GM18861 (cell line): ENCODE data around the gene ITGB2.
"Not testable (repeated sequence)": the region's sequence is repeated elsewhere in the genome, so short reads cannot be mapped to it uniquely, and the experiment has no call there.

Experiments used
- ATAC-seq: cut with Tn5 transposase; IDR thresholded peaks from one replicate; pipeline ENCODE4 v1.9.1; 2021; ENCODE audit not compliant: unreplicated experiment

Gene ITGB2

DNA sequence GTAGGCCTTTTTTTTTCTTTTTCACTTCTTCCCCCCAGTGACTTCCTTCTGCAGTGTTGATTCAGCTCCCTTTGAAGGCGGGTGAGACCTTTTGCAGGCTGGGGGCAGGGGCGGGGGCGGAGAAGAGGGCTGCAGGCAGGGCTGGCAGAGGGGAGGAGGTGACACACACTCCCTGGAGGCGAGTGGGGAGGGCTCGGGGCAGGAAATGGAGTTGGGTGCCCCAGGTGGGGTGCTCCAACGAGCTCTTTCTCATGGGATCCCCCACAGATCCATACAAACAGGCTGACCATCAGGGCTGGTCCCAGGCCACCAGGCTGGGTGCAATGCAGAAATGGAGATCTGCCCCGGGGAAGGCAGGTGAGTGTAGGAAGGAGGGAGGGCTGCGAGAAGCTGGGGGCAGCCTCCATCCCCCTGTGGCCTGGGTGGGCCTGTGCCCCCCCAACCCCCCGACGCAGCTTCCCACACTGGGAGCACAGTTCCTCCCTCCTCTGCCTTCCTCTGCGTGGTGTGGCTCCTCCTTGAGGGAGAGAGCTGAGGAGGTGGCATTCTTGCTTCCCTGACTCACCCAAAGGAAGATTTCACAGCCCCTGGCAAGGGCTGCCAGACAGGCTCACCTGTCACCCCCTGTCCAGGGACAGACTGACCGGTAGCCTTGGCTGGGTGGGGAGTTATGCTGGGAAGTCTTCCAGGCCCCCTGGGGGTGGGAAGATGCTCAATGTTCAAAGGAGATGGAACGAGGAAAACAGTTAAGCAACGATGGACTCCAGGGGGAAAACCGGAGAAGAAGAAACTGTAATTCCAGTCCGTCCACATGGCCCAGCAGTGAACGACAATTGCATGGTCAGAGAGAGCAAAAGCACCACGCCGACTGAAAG is 7.1 kb upstream of the ITGB2 start:
- ATAC-seq: peak; percentile 31

DNA sequence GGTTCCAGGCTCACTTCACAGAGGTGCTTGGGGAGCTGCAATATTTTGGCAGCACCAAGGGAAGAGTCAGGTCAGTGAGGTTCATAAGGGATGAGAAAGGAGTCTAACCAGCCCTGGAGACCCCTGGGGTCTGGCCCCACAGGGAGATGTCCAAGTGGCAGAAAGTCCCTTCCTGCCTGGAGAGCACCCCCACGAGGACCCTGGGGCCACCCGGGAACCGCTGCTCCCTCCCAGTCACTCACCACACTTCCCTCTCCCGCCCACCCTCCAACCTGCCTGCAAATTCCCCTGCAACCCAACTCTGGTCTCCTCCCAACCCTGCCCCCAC is 6.5 kb upstream of the ITGB2 start:
- no peak for ATAC-seq

DNA sequence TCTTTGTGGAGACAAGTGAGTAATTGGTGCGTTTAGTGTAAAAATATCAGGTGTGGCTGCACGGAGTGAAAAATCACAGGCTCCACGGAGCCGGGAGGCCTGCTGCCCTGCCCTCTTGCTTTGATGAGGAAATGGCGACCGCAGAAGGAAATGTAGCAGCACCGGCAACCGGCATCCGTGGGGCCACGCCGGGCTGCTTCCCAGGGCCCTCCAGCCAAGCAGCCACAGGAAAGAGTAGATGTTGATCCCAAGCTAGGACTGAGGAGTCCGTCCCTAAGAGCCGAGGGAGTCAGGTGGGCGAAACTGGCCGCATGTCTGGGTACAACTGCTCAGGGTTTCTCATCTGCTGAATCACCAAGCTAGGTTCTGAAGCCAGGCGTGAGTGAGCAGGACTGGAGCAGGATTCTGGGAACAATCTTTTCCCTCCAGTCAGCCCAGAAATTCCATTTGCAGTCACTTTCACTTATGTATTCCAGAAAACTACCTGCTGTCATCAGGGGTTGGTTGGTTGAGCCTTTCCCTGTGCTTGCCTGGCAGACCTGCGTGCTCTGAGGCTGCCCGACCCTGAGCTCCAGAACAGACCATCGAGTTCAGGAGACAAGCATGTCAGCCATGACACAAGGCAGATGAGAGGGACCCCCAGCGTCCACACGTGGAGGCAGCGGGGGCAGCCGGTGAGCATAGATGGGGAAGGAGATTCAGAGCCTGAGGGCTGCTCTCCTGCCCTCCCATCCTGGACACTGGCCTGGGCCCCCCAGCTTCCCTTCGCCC is 5.8 kb upstream of the ITGB2 start:
- ATAC-seq: no peak

DNA sequence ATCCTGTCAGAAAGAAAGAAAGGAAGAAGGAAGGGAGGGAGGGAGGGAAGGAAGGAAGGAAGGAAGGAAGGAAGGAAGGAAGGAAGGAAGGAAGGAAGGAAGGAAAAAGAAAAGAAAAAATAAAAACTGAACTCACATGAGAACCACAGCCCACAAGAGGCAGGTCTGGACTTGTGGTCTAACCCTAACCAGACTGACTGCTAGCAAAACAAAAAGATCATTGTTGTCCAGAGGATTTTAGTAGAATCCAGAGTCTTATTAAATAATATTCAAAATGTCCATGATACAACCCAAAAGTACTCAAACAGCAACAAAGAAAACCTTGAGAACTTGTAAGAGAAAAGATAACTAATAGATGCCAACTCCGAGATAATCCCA is 4.7 kb upstream of the ITGB2 start:
- no peak for ATAC-seq

GRCh38 chr21:44924606-44925377 is 4.1 kb upstream of the ITGB2 start:
- ATAC-seq: no peak

DNA sequence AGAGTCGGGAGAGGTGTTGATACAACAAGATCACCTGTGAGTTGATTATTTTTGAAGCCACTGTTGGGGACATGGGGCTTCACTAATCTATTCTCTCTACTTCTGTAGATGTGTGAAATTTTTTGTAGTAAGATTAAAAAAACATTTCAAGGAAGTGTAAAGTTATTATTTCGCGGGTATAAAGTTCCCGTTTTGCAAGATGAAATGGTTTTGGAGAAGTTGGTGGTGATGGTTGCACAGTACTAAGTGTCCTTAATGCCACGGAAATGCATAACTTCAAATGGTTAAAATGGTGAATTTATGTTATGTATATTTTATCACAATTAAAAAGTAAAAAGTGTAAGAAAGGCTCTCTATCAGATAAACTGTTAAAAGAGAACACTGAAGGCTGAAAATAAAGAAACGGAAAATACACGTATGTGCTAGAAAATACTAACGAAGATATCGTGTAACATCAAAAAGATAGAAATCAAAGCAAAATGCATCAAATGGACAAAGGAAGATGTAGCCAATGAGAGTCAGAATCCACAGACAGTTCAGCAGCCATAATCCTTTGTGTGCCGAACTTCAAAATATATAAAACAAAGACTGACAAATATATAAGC is 2.9 kb upstream of the ITGB2 start:
- ATAC-seq: no peak

- no peak for ATAC-seq
Observed at GRCh38 chr21:44921928-44922327, 1.2 kb upstream of the ITGB2 start.

DNA sequence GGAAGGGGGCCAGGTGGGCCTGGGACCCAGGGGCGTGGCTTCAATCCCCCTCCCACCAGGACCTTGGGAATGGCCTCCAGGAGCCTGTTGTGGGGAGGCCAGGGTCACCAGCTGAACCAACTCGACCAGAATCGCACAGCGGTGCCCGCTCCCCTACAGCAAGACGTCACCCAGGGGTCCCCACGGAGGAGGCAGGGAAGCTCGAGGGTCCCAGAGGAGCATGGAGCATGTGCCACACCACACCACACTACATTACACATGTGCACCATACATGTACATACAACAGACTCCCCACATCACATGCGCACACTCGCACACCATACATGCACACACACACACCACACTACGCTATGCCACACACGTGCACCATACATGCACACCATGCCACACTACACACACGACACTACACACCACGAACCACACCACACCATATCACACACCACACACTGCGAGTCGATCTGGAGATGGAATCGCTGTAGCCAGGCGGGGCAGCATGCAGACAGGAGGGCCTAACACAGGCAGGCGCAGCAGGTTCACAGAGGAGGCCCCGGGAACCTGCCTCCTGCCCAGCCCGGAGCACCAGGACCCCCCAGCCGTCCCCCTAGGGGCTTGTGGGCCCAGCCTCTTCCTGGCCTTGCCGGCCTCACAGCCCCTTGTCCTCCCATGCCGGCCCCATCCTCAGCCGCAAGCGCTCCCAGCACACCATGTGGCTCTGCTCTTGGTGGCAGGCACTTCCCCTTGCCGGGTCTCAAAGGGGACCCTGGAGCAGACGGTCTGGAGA is 596 bp downstream of the ITGB2 start:
- ATAC-seq: no peak

GRCh38 chr21:44919111-44919912 is 1.4 kb downstream of the ITGB2 start:
- ATAC-seq: no peak

GRCh38 chr21:44918581-44919033 is 2.1 kb downstream of the ITGB2 start:
- ATAC-seq: no peak

DNA sequence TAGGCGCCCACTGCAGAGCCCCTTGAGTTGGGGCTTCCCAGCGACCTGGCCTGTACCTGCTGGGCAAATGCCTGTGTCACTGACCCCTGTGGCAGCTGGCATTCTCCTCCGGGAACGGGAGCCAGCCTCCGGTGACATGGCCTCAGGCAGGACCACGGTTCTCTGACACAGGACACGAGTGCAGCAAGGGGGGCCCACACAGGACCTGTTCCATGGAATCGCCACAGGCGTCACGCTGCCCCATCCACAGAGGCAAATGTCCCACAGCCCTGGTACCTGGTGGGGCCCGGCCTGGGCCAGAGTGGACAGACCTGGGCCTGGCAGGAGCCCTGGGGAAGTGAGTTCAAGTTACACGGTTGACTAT is 2.6 kb downstream of the ITGB2 start:
- ATAC-seq: no peak

- no peak for ATAC-seq
Observed at GRCh38 chr21:44917446-44918106, 3.1 kb downstream of the ITGB2 start.

- ATAC-seq: no peak
Observed at GRCh38 chr21:44916965-44917364, 3.7 kb downstream of the ITGB2 start.

- ATAC-seq: no peak
Observed at GRCh38 chr21:44914176-44914874, 6.4 kb downstream of the ITGB2 start.

DNA sequence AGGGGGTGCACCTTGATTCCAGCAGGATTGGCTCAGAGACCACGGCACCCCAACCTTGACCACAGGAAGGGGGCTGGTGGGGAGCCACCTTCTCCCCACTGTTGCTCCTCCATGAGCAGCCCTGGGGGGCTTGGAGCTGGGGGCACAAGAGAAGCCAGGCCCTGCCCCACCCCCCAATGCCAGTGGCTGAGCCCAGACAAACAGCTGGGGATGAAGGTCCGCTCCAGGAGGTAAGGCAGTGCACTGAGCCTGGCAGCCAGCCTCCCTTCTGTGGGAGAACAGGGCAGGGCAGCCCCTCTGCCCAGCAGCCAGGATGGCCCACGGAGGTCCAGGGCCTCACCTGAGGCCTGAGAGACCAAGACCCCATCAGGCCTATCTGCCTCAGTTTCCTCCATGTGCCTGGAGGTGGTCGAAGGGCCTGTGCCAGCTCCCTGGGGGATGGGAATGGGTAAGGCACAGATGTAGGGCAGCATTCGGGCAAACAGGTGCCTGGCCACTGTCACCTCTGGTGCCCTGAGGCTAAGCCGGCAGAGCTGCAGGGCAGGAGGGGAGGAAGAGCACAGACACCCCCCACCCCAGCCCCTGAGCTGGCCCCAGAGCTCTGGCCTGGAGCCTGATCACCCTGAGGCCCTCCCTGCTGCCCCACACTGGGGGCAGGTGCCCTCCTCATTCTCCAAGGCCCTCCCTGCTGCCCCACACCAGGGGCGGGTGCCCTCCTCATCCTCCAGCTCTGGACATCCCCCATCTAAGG is 7.1 kb downstream of the ITGB2 start:
- no peak for ATAC-seq

GRCh38 chr21:44912506-44913412 is 7.9 kb downstream of the ITGB2 start:
- ATAC-seq: not testable (repeated sequence)

DNA sequence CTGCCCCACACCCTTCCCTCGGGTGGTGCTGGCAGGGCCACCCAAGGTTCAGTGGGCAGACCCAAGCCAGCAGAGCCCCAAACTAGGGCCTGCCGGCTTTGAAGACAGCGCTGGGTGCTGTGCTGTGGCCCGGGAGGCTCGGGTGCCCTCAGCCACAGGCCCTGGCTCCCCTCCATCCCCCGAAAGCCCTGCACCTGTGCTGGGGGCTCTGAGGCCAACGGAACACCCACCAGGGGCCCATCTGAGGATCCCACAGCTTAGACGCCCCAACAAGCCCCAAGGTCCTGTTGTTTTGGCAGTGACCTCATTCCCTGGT is 8.6 kb downstream of the ITGB2 start:
- no peak for ATAC-seq
